Effector memory CD8-positive, alpha-beta T cell (primary cell): ENCODE data around the gene ROPN1.
A peak's percentile ranks its signal among the peaks of the same experiment; 100 is the strongest.

Experiments
- ATAC-seq: fragments of 150-1000 bp; cut with Tn5 transposase; replicated peaks from 2 replicates; pipeline ENCODE4 v1.10.0; 2021; ENCODE audit warnings: mild to moderate bottlenecking, moderate library complexity
- DNase-seq, 3 experiments: peaks; one replicate each; pipeline ENCODE4 v3.0.0; 2021
- H3K27ac Mint-ChIP-seq, 2 donors: one replicate each; pipeline ENCODE4 v1.8.0; 2022; ENCODE audit warnings: mild to moderate bottlenecking in 2 of 2, mixed read lengths in 2 of 2, moderate library complexity in 2 of 2
- H3K27me3 Mint-ChIP-seq, 2 donors: one replicate each; pipeline ENCODE4 v1.8.0; 2022; ENCODE audit warnings: mixed read lengths in 2 of 2
- H3K36me3 Mint-ChIP-seq: one replicate; pipeline ENCODE4 v1.8.0; 2022; ENCODE audit warnings: mild to moderate bottlenecking, moderate library complexity, mixed read lengths; ENCODE audit not compliant: insufficient read depth
- H3K4me1 Mint-ChIP-seq, 2 donors: one replicate each; pipeline ENCODE4 v1.8.0; 2022; ENCODE audit warnings: low read depth in 2 of 2, mixed read lengths in 2 of 2
- H3K4me3 Mint-ChIP-seq, 2 donors: one replicate each; pipeline ENCODE4 v1.8.0; 2022; ENCODE audit warnings: mild to moderate bottlenecking in 2 of 2, mixed read lengths in 2 of 2, moderate library complexity in 2 of 2
- H3K9me3 Mint-ChIP-seq, 2 donors: one replicate each; pipeline ENCODE4 v1.8.0; 2022; ENCODE audit warnings: mixed read lengths in 2 of 2

ROPN1 gene

GRCh38 chr3:123951522-123952447, 40.1 kb downstream of the ROPN1 start:
- H3K27ac Mint-ChIP-seq, result no peak overlapping the region
- ATAC-seq (no peak), DNase-seq (no peak)
- H3K9me3 Mint-ChIP-seq, result no peaks in the 10 kb centered on the region
- peaks cover 9% of the 10 kb centered on the region for H3K36me3 Mint-ChIP-seq
- H3K4me1 Mint-ChIP-seq, result peaks cover 0 to 5% of the 10 kb centered on the region in 2 donors
- H3K4me3 Mint-ChIP-seq, result no peak overlapping the region
- no peaks in the 10 kb centered on the region for H3K27me3 Mint-ChIP-seq

DNA sequence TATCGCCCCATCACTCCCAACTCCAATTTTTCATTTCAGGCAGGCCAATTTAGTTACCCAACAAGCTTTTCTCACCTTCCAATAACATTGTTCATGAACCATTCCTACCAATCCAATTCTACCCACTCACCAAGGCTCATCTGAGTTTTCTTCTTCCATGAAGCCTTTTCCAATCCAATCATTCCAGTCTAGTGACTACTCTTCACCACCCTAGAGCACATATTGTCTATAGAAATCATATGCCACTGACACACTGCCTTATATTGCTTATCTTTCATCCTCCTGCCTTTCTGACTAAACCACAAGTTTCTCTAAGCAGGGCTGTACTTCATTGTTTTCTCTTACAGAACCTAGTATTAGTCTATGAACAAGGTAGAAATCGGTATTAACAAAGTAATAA, 42.3 kb downstream of the ROPN1 start:
- no peaks in the 10 kb centered on the region for H3K4me1 Mint-ChIP-seq
- ATAC-seq, result no peak
- H3K9me3 Mint-ChIP-seq, result no peaks in the 10 kb centered on the region
- peaks cover 9% of the 10 kb centered on the region for H3K36me3 Mint-ChIP-seq
- H3K27me3 Mint-ChIP-seq, result no peaks in the 10 kb centered on the region
- H3K4me3 Mint-ChIP-seq, result no peak overlapping the region
- no peak for DNase-seq
- H3K27ac Mint-ChIP-seq, result no peak overlapping the region

GRCh38 chr3:123948449-123948848, 43.5 kb downstream of the ROPN1 start:
- no peak overlapping the region for H3K4me3 Mint-ChIP-seq

DNA sequence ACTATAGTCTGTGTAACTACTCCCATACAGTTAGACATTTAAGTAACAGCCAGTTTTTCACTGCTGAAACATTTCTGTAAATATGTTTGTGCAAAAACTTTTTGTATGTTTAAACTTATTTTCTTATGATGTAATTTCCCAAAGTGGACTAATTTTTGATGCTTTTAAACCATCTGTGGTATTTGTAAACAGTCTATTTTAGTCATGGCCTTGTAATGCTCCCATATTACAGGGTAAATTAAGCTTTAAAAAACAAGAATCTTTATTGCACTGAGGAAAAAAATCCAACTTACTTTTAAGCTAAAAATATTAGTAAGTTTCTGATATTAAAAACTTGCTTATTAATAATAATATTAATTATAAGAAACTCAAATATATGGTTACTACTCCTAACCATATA, 44.4 kb downstream of the ROPN1 start:
- Mint-ChIP-seq H3K27ac (no peak overlapping the region), H3K9me3 (no peaks in the 10 kb centered on the region), H3K36me3 (peaks cover 12% of the 10 kb centered on the region), H3K4me3 (no peak overlapping the region), H3K4me1 (no peaks in the 10 kb centered on the region), H3K27me3 (no peaks in the 10 kb centered on the region)
- ATAC-seq (no peak), DNase-seq (no peak)

More at GRCh38 chr3:123948449-123948848, 43.5 kb downstream of the ROPN1 start:
- Mint-ChIP-seq H3K27ac (no peak overlapping the region), H3K36me3 (peaks cover 12% of the 10 kb centered on the region), H3K4me1 (no peaks in the 10 kb centered on the region), H3K27me3 (no peaks in the 10 kb centered on the region), H3K9me3 (no peaks in the 10 kb centered on the region)
- no peak for ATAC-seq
- no peak for DNase-seq

GRCh38 chr3:123941542-123941941, 50.4 kb downstream of the ROPN1 start:
- DNase-seq (no peak), ATAC-seq (no peak)
- no peaks in the 10 kb centered on the region for H3K27me3 Mint-ChIP-seq
- no peaks in the 10 kb centered on the region for H3K9me3 Mint-ChIP-seq
- H3K4me1 Mint-ChIP-seq, result no peaks in the 10 kb centered on the region
- peaks cover 3% of the 10 kb centered on the region for H3K36me3 Mint-ChIP-seq
- H3K4me3 Mint-ChIP-seq, result no peak overlapping the region
- H3K27ac Mint-ChIP-seq, result no peak overlapping the region

DNA sequence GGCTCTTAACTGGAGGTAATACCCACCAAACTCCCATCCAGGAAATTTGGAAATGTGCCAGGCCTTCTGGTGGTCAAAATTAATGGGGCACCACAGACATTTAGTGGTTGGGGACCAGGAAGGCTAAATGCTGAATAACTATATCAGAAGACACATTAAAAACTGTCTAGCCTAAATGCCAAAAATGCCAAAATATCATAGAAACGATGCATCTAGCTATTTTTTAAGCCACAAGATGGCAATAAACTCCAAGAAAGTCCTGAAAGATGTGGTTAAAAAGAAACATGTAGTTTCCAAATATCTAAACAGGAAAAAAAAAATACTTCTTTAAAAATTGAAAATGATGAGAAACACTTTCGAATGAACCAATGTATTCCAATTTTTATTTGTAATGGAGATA, 50.8 kb downstream of the ROPN1 start:
- peaks cover 3% of the 10 kb centered on the region for H3K36me3 Mint-ChIP-seq
- DNase-seq, result no peak
- H3K4me1 Mint-ChIP-seq, result no peaks in the 10 kb centered on the region
- no peak overlapping the region for H3K4me3 Mint-ChIP-seq
- no peaks in the 10 kb centered on the region for H3K9me3 Mint-ChIP-seq
- peak overlapping the region in 1 of 2 donors; percentile 30 for H3K27ac Mint-ChIP-seq
- ATAC-seq, result no peak
- H3K27me3 Mint-ChIP-seq, result no peaks in the 10 kb centered on the region

DNA sequence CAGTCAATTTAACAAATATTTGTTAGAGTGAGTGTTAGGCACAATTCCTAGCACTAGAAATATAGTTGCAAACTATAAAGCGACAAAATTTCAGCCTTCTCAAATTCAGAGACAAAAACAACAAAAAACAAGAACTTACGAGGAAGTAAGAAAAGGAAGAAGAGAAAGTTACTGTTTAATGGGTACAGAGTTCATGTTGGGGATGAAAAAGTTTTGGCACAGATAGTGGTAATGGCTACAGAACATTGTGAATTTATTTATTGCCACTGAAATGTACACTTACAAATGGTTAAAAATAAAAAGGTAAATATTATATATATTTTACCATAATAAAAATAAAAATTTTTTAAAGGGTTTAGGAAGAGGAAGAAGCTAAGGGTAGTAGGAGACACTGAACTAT, 52.2 kb downstream of the ROPN1 start:
- DNase-seq (no peak), ATAC-seq (no peak)
- Mint-ChIP-seq H3K27me3 (no peaks in the 10 kb centered on the region), H3K4me3 (no peak overlapping the region), H3K36me3 (peaks cover 3% of the 10 kb centered on the region), H3K4me1 (peaks cover 0 to 4% of the 10 kb centered on the region in 2 donors), H3K9me3 (no peaks in the 10 kb centered on the region), H3K27ac (no peak overlapping the region)

- no peaks in the 10 kb centered on the region for H3K27me3 Mint-ChIP-seq
- peaks cover 0 to 4% of the 10 kb centered on the region in 2 donors for H3K4me1 Mint-ChIP-seq
- H3K4me3 Mint-ChIP-seq, result no peak overlapping the region
- ATAC-seq, result no peak
- no peak for DNase-seq
- H3K36me3 Mint-ChIP-seq, result peaks cover 9% of the 10 kb centered on the region
- no peak overlapping the region for H3K27ac Mint-ChIP-seq
- no peaks in the 10 kb centered on the region for H3K9me3 Mint-ChIP-seq
These were observed 55.5 kb downstream of the ROPN1 start for GRCh38 chr3:123936400-123936799.

GRCh38 chr3:123935830-123936229, 56.1 kb downstream of the ROPN1 start:
- peaks cover 0 to 4% of the 10 kb centered on the region in 2 donors for H3K4me1 Mint-ChIP-seq
- DNase-seq, result no peak
- no peak overlapping the region for H3K4me3 Mint-ChIP-seq
- no peak for ATAC-seq
- no peaks in the 10 kb centered on the region for H3K9me3 Mint-ChIP-seq
- no peaks in the 10 kb centered on the region for H3K27me3 Mint-ChIP-seq
- H3K27ac Mint-ChIP-seq, result no peak overlapping the region
- peaks cover 11% of the 10 kb centered on the region for H3K36me3 Mint-ChIP-seq

DNA sequence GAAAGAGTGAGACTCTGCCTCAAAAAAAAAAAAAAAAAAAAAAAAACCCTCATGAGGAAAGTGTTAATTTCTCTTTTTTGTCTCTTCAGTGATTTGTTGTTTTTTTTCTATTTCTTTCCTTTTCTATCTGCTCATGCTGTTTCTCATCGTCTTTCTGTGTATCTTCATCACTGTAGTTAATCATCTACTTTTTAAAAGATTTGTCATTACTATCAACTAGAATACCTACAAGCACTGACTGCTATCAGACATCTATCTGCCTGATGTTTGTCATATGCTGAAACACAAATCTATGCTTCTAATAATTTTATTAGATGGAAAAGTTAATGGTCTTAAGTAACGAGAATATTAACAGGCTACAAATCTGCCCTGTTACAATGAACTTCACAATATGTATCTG, 57.7 kb downstream of the ROPN1 start:
- peaks cover 11% of the 10 kb centered on the region for H3K36me3 Mint-ChIP-seq

DNA sequence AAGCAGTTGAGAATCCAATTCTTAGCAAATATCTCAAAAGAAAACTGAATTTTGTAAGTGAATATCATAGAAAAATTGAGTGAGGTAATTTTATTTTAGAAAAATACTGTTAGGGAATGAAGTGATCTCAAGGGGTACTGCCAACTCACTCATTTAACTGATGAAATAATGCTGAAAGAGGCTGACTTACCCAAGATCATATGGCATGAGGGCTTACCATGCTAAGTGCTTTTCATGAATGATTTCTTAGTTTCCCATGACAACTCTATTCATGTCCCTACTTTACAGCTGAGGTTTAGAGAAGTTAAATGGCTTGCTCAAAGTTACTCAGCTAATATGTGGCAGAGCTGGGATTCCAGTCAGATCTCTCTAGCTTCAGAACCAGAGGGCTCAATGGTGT, 61.5 kb downstream of the ROPN1 start:
- H3K27me3 Mint-ChIP-seq, result no peaks in the 10 kb centered on the region
- H3K4me1 Mint-ChIP-seq, result no peaks in the 10 kb centered on the region
- ATAC-seq, result no peak
- no peaks in the 10 kb centered on the region for H3K9me3 Mint-ChIP-seq
- no peak overlapping the region for H3K4me3 Mint-ChIP-seq
- H3K27ac Mint-ChIP-seq, result no peak overlapping the region
- peaks cover 17% of the 10 kb centered on the region for H3K36me3 Mint-ChIP-seq
- no peak for DNase-seq

More for the DNA sequence above, 57.7 kb downstream of the ROPN1 start:
- Mint-ChIP-seq H3K4me3 (no peak overlapping the region), H3K4me1 (peaks cover 0 to 4% of the 10 kb centered on the region in 2 donors), H3K27ac (no peak overlapping the region), H3K9me3 (no peaks in the 10 kb centered on the region), H3K27me3 (no peaks in the 10 kb centered on the region)
- no peak for ATAC-seq
- no peak for DNase-seq

DNA sequence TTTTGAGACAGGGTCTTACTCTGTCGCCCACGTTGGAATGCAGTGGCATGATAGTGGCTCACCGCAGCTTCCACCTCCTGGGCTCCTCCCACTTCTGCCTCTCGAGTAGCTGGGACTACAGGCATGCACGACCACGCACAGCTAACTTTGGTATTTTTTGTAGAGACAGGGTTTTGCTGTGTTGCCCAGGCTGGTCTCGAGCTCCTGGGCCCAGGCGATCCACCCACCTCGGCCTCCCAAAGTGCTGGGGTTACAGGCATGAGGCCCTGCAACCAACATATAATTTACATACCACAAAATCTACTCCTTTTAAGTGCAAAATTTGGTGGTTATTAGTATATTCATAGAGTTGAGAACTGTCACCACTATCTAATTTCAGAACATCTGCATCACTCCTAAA, 62.6 kb downstream of the ROPN1 start:
- no peak overlapping the region for H3K27ac Mint-ChIP-seq
- H3K4me3 Mint-ChIP-seq, result no peak overlapping the region
- H3K9me3 Mint-ChIP-seq, result peaks cover 2% of the 10 kb centered on the region in 2 donors
- no peak for DNase-seq
- no peaks in the 10 kb centered on the region for H3K4me1 Mint-ChIP-seq
- no peaks in the 10 kb centered on the region for H3K27me3 Mint-ChIP-seq
- peaks cover 16% of the 10 kb centered on the region for H3K36me3 Mint-ChIP-seq
- no peak for ATAC-seq

DNA sequence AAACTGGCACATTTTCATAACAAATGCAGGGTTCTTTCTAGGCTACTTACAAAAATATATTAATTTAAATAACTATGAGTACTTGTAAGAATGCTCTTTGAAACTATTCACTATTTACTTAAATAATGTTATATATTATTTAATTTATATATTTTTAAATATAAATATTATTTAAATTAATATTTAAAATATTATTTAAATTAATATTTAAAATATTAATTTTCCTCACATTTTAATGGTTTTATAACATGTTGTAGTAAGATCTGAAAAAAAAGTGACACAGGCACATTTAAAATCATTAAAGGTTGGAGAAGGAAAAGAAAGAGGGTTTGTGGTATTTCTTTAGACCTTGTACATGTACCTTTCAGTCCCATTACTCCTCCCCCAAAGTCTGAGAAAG, 65.5 kb downstream of the ROPN1 start:
- Mint-ChIP-seq H3K27me3 (no peaks in the 10 kb centered on the region), H3K4me3 (no peak overlapping the region), H3K9me3 (peaks cover 8 to 12% of the 10 kb centered on the region in 2 donors), H3K27ac (no peak overlapping the region), H3K36me3 (peaks cover 8% of the 10 kb centered on the region), H3K4me1 (no peaks in the 10 kb centered on the region)
- DNase-seq (no peak), ATAC-seq (no peak)

- Mint-ChIP-seq H3K4me3 (no peak overlapping the region), H3K9me3 (peaks cover 12 to 23% of the 10 kb centered on the region in 2 donors), H3K36me3 (no peaks in the 10 kb centered on the region), H3K27me3 (no peaks in the 10 kb centered on the region), H3K27ac (no peak overlapping the region), H3K4me1 (no peaks in the 10 kb centered on the region)
- ATAC-seq (no peak), DNase-seq (no peak)
These were observed 71.1 kb downstream of the ROPN1 start for GRCh38 chr3:123920868-123921267.
